HCT116 (cell line): ENCODE data around the gene COMTD1.

Experiments
- EZH2 ChIP-seq: fragments of 200-600 bp; sonication (generic); IDR thresholded peaks from 2 replicates; pipeline ENCODE4 v1.6.1; 2017; ENCODE audit warnings: antibody characterized with exemption, mixed run types
- POLR2A ChIP-seq: IDR thresholded peaks from 2 replicates; pipeline ENCODE4 v1.7.0; 2011; ENCODE audit warnings: borderline replicate concordance; ENCODE audit not compliant: insufficient read depth, insufficient read length; ENCODE audit errors: extremely low read depth
- POLR2AphosphoS5 ChIP-seq: IDR thresholded peaks from 2 replicates; pipeline ENCODE4 v1.6.1; 2011; ENCODE audit warnings: mild to moderate bottlenecking, low read depth, low read length, moderate library complexity
- REST ChIP-seq: IDR thresholded peaks from 2 replicates; pipeline ENCODE4 v1.6.1; 2012; ENCODE audit warnings: low read depth
- TF ChIP-seq, protein P1 (sequence below), 3 experiments: fragments of 200-600 bp in 1 of 3; sonication (generic) in 1 of 3; IDR thresholded peaks in 2 of 3; conservative IDR thresholded peaks in 1 of 3; 2 replicates each; pipeline ENCODE4 v1.5.1; 2012 to 2017; ENCODE audit warnings: low read depth in 2 of 3, low read length in 2 of 3, antibody characterized with exemption in 1 of 3, borderline replicate concordance in 1 of 3, control low read depth in 1 of 3, mild to moderate bottlenecking in 1 of 3, mixed read lengths in 1 of 3, mixed run types in 1 of 3, moderate library complexity in 1 of 3; ENCODE audit not compliant: insufficient read depth in 1 of 3

DNA sequence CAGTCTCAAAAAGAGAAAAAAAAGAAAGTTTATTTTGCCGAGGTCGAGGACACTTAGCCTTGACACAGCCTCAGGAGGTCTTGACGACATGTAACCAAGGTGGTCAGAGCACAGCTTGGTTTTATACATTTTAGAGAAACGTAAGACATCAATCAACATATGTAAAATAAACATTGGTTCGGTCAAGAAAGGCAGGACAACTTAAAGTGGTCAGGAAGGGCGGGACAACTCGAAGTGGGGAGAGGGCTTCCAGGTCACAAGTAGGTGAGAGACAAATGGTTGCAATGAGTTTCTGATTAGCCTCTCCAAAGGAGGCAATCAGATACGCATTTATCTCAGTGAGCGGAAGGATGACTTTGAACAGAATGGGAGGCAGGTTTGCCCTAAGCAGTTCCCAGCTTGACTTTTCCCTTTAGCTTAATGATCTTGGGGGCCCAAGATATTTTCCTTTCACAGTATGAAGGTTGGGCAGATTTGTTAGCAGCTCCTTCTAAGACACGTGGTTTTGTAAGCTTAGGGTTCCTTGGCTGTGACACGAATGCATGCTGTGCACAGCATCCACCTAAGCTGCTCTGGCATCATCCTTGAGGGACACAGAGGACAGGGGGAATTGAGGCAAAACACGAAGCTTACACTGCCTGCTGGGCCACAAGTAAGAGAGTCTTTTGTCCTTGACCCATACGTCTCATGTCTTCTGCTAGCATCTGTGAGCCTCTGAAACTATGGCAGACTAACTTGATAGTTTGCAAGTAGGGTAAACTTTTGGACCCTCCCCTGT is 28.5 kb downstream of the COMTD1 start:
- TF ChIP-seq POLR2AphosphoS5 (no peak), EZH2 (no peak), POLR2A (no peak), REST (no peak)
- TF ChIP-seq, protein P1, sequence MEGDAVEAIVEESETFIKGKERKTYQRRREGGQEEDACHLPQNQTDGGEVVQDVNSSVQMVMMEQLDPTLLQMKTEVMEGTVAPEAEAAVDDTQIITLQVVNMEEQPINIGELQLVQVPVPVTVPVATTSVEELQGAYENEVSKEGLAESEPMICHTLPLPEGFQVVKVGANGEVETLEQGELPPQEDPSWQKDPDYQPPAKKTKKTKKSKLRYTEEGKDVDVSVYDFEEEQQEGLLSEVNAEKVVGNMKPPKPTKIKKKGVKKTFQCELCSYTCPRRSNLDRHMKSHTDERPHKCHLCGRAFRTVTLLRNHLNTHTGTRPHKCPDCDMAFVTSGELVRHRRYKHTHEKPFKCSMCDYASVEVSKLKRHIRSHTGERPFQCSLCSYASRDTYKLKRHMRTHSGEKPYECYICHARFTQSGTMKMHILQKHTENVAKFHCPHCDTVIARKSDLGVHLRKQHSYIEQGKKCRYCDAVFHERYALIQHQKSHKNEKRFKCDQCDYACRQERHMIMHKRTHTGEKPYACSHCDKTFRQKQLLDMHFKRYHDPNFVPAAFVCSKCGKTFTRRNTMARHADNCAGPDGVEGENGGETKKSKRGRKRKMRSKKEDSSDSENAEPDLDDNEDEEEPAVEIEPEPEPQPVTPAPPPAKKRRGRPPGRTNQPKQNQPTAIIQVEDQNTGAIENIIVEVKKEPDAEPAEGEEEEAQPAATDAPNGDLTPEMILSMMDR (IDR thresholded peaks at IDR 0.05 in 2 of 3, conservative IDR thresholded peaks at IDR 0.05 in 1 of 3; ENCODE audit: borderline replicate concordance in 1 of 3, insufficient read depth in 1 of 3, low read depth in 2 of 3, low read length in 2 of 3), result no peak
